ENCODE measurements around the gene BLCAP.
"Not testable (repeated sequence)": the region's sequence is repeated elsewhere in the genome, so short reads cannot be mapped to it uniquely, and the experiment has no call there.

The BLCAP gene

DNA sequence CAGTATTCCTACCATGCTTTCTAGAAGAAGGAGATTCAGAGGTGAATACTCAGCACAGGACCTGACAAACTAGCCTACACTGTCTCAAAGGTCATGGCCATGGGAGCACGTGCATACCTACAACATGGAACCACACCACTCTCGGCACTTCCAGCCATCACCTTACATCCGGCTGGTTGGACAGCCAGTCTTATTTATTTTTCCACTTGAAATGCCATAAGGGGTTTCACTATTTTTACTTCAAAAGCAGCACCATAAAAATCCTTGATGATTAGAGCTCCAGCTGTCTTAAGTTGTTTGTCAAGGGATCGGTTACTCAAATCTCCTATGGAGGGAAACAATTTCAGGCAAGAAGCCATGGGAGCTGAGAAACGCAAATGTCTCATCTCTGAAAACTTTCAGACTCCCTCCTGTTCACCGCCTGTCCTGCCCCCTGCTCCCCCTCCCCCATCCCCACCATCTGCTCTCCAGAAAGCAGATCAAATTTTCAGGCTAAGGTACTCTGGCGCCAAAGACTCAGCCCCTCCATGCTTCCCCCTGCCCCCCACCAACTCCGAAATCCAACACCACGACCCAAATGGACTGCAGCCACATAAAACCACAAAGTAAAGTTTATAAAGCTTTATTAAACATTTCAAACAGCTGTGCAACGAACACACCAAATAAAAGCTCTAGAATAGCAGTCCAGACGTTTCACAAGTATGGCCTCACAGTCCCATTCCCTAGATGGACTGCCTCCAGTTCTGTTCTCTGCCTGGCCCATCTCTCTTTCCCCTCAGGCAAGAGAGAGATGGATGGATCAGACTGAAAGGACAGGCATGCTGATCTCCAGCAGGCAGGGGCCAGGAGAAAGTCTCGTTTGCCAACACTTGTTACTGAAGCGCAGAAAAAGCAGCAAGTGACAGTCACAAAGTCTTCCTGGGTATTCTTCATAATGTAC lies 10.6 kb downstream of the BLCAP start:
- DNase-seq (ENCODE audit: low read depth in 2 of 3, low spot score in 2 of 3) = no peak

DNA sequence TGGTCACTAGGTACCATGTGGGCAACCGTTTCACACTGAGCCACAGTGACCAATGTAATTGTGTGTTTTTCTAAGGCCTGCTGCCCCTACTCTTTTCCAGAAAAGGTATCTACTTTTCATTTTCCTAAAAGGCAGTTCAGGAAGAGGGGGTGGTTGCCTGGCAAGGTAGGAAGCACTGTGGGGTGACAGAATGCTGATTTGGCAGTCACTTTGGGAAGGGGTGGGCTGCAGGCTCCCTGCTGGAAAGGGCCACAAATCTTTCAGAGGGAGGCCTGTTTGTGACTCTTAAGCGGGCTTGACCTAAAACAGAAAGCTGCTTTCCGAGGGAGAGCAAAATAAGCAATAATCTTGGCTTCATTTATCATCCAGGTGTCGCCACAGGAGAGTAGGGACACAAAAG lies 11.8 kb downstream of the BLCAP start:
- no peak for DNase-seq (ENCODE audit: low read depth in 2 of 3, low spot score in 2 of 3)

DNA sequence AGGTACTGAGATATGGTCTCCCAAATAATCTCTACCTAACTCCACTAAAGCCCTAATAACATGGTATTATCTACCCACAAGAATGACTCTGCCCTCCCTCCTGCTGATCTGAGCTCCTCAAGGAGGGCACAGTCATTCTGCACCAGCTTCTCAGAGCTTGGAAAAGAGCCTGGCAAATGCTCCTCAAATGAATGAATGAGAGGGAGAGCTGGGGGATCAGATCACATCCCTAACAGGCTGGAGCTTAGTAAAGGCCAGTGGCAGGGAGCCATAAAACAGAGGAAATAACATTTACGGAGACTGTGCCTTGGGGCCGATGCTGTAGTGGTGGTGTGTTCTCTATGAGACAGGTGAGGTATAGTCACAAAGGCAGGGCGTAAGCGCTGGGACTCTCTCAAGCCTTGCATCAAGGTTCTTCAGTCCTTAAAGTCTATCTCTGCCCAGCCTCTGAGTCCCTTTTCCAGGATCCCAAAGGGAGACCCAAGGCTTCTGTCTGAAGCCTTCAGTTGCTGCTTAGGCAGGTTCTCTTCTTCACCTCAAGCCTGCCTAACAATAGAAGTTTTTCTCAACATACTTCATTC lies 13.8 kb downstream of the BLCAP start:
- no peak for DNase-seq (ENCODE audit: low read depth in 2 of 3, low spot score in 2 of 3)

DNA sequence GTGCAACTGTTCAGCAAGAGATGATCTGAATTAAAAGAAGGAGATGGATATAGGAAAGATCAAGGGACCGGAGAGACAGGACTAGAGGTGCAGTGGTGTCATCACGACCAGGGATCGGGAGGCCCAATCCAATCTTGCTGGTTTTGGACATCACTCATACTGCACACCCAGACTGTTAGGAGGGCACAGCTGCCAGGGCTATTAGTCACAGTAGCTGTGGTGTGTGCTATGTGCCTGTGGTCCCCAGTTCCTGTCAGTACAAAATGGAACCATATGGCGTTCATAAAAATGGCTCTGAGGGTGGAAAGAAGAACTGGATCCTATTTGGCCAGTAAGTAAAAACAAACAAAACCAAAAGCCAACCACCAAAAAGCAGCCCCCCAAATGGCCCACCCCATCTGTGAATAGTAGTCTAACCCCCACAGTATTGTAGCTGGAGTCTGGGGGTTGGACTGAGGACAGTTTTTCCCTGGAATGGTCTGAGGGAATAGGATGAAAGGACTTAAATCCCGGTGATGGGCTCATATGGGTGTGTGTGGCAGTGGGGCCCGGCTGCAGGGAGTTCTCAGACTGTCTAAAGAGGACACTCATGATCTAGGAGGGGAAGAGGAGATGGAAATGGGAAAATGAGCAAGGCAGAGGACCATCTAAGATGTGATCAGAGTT lies 15.9 kb downstream of the BLCAP start:
- DNase-seq (ENCODE audit: low read depth in 2 of 3, low spot score in 2 of 3) = no peak

DNA sequence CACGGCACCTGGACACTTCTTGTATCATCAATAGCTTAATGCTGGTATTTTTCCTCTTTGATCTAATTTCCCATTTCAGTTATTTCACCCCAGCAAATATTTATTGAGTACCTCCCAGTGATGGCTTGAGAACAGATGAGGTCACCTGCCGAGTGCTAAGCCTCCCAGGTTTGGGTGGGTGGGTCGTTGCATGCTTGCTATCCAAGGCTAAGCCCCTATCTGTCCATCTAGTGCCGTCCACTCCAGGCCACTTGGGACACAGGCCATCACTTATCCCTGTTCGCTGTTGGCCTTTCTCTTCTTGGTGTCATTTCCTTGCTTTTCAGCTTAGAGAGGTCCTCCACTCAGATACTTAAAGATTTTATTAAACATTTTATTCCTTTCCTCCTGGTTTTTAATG lies 17.4 kb downstream of the BLCAP start:
- DNase-seq (ENCODE audit: low read depth in 2 of 3, low spot score in 2 of 3) = no peak

DNA sequence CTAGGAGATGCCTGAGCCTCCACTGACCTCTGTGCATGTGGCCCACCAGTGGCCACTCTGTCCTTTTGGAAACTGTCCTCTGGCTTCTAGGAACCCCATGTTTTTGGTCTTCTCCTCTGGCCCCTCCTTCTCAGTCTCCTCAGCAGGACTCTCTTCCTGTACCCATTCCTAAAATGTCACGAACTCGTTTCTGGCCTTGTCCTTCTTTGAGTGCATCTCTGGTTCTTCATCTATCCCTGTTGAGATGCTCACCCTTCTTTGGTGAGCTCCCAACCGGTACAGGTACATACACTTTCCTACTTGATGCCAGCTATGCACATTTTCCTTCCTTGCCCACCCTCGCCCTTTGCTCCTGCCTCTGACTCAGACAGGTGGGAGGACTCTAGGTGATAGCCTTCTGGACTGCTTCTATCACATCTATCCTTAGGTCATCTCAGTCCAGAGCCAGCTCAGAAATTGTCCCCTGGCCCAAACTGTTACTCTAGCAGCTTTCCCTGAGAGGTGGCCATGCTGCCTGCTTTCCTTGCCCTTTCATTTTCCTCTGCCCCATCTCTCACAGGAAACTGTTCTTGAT lies 21.4 kb downstream of the BLCAP start:
- DNase-seq (ENCODE audit: low read depth in 2 of 3, low spot score in 2 of 3) = no peak

DNA sequence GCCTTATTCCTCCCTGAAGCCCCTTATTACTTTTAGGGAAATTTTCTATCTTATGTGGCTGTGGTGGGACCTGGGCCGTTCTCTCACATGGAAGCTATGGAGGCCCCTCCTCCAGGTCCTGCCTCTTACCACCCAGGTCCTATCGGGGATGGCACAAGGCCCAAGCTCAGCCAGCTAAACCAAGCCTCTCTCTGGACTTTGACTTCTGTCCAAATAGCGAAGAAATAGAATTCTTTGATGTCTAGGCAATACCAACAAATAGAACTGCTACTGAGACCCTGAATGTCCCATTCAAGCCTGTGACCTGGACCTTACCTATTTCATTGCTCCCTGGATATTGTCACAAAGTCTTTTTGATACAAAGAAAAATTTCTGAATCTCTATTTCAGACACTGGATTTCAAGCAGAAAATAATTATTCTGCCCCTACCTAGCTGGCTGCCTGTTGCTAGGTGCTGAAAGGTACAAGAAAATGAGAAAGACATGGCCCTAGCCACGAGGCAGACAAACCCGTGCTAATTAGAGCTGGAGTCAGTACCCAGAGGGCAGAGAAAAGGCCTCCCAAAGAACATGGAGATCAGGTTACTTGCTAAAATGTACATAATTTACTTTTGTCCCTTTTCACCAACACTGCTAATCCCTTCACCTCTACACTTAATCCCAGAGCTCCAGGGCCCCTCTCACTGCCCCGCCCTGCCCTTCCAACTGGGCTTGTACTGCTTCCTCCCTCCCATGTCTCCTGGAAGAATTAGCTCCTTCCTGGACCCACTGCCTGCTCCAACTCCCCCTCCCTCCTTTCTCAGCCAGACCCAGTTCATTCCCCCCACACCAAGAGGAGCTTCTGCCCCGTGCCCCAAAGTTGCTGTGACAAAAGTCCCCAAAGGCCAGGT lies 22.2 kb downstream of the BLCAP start:
- DNase-seq (ENCODE audit: low read depth in 2 of 3, low spot score in 2 of 3) = no peak

DNA sequence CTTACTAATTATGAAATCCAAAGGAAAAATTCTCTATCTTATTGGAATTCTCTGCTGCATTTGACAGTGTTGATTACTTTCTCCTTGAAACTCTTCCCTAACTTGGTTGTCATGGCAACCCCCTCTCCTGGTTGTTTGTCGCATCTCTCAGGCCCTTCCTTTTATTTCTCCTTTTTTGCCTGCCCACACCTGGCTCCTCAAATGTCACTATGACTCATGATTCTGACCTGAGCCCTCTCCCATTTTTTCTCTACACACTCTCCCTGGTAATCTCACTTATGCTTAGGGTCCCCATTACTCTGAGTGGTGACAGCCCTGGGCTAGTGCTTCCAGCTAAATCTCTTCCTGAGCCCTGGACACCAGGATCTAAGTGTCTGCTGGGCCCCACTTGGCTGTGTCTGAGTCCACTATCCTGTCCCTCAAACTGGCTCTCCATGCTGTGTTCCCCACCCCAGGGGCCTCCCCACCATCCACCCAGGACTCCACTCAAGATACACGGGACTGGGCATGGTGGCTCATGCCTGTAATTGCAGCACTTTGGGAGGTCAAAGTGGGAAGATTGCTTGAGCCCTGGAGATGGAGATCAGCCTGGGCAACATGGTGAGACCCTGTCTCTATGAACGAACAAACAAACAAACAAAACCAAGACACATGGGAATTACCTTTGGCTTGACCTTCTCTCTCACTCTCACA lies 23.1 kb downstream of the BLCAP start:
- no peak for DNase-seq (ENCODE audit: low read depth in 2 of 3, low spot score in 2 of 3)

DNA sequence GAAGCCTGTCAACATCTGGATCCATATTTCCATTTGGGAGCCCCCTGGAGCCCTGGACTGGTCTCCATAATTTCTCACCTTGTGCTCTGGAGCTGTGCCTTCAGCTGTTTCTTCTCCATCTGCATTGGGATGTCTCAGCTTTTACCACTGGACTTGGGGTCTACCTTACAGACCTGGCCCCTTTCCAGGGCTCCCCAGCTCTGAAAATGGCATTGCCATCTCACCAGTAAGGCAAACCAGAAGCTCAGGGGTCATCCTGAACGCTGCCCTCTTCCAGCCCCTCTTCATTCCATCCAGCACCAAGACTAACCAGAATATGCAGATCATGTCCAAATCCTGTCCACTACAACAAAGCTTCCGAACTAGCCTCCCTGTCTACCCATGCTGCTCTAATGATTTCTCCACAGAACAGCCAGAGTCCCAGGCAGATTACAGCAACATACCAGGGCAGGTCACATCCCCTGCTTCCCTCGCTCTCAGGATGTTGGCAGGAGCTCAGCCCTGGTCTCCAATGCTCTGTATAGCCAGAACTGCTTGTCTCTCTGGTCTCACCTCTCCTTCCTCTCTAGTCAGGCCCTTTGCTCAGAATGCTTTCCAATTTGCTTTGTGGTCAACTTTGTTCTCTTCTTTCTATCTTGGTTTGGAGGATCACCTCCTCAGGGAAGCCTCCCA lies 24.3 kb downstream of the BLCAP start:
- no peak for DNase-seq (ENCODE audit: low read depth in 2 of 3, low spot score in 2 of 3)

DNA sequence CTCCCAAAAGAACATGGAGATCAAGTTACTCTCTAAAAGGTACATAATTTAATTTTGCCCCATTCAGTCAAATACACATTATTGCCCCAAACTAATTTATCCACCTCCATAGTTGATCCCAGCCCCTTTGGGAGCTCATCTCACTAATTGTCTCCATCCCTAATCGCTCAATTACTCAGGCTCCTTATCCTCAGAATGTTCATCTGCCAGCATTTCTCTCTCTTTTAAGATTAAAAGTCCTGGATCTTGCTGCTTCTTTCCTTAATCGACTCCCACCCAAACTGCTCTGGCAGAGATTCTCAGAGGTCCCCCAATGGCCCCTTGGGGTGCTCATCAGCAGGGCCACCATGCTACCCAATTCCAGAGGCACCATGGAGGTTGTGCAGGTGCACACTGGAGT lies 25.0 kb downstream of the BLCAP start:
- DNase-seq (ENCODE audit: low read depth in 2 of 3, low spot score in 2 of 3) = no peak

DNA sequence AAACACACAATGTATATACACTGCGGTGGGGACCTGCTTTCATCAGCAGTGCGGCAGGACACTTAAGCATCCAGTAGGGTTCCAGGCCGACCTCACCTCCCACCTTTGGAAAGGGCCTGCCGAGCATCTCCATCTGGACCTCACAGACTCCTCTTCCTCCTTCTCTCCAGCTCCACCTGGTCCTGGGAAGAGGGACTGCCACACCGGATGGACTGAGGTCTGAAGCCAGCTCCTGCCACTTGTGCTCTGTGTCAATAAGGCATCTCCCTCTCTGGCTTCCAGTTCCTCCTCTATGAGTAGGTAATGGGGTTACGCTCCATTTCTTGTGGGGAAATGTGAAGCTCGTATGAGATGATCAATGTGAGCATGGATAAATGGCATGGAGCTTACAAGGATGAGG lies 25.7 kb downstream of the BLCAP start:
- DNase-seq (ENCODE audit: low read depth in 2 of 3, low spot score in 2 of 3) = no peak

DNA sequence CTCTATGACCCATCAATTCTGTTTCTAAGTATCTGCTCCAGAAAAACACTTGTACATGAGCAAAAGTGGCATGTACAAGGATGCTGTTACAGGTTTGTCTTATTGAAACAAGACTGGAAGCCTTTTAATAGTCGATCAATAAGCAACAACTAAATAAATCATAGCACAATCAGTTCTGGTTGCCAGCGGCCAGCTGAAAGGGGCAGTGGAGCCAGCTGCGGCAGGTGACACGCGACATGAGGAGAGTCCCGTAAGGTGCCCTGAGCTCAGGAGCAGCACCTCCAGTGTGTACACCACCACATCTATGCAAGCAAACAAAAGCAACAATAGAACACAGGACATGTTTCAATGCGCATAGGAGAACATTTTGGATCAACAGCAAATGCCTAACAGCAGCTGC lies 27.4 kb downstream of the BLCAP start:
- DNase-seq (ENCODE audit: low read depth in 2 of 3, low spot score in 2 of 3) = no peak

DNA sequence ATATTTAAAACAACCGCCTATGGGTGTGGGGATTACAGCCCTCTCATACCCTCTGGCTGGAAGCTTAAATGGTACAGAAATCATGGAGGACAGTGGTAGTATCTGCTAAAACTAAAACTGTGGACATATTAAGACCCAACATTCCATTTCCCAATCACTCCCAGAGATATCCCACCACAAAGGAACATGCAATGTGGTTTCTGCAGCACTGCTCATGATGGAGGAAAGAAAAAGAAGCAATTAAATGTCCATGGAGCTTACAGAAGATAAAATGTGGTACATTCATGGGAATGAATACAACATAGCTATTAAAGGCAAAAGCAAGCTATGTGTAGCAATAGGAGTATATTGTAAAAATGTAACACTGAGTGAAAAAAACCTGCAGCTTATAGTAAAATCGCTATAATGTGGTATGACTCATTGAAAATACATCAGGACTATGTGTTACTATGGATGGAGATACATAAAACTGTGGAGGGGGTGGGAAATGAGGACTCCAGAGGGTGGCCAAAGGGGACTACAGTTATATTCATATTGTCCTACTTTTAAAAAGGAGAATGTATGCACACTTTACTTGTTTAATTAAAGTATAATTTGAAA lies 29.5 kb downstream of the BLCAP start:
- DNase-seq (ENCODE audit: low read depth in 2 of 3, low spot score in 2 of 3) = no peak

DNA sequence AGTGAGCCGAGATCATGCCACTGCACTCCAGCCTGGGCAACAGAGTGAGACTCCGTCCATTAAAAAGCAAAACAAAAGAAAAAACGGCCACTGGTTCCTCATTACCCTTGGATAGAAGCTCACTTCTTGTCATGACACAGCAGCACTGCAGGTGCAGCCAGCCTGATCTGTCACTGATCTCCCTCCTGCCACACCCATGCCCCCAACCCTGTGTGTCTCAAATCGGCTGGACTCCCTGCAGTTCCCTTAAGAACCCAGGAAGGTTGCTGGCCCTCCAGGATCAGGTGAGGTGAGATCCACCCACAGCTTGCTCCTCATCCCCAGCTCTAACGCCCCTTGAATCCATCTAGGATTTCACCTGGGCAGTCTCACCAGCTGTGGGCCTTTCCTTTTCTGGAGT lies 32.9 kb downstream of the BLCAP start:
- DNase-seq (ENCODE audit: low read depth in 2 of 3, low spot score in 2 of 3) = no peak

DNA sequence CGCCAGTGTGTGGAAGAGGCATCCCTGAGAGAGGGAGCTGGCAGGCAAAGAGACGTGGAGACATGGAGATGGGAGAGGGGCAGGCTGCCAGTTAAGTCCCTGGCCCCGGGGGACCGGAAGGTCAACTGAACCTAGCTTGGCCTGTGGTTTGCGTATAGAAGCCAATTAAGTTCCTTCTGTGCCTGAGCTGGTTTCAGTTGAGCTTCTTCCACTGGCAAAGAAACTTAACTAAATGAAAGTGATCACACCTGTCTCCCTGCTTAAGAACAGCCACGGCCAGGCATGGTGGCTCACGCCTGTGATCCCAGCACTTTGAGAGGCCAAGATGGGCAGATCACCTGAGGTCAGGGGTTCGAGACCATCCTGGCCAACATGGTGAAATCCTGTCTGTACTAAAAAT lies 33.4 kb downstream of the BLCAP start:
- no peak for DNase-seq (ENCODE audit: low read depth in 2 of 3, low spot score in 2 of 3)

DNA sequence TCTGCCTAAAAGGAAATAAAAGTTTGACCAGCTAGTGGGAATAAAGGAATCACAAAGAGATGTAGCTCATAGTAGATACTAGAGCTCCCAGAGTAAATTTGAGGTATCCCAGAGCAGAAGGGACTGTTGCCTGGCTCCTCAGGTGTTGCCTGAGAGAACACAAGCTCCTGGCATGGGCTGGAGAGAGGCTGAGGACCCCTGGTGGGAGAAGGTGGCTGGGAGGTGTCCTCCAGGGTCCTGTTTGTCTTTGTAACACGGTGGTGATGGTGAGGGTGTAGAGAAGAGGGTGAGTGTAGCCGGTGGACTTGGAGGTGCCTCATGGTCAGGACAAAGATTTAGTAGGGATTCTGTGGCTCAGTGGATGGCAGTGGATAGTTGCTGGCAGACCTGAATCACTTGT lies 34.7 kb downstream of the BLCAP start:
- no peak for DNase-seq (ENCODE audit: low read depth in 2 of 3, low spot score in 2 of 3)

DNA sequence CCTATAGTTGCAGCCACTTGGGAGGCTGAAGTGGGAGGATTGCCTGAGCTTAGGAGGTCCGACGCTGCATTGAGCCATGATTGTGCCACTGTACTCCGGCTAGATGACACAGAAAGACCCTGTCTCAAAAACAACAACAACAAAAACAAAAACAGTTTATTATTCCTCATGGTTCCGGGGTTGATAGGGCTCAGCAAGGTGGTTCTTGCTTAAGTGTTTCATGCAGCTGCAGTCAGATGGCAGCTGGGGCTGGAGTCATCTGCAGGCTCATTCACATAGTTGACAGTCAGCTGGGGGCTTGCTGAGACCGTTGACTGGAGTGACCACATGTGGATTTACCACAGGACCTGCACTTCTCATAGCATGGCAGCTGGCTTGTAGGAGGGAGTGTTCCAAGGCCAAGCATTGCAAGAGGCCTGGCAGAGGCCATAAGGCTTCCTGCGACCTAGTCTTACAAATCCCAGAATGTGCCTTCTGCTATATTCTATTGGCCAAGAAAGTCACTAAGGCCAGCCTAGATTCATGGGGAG lies 35.5 kb downstream of the BLCAP start:
- no peak for DNase-seq (ENCODE audit: low read depth in 2 of 3, low spot score in 2 of 3)

DNA sequence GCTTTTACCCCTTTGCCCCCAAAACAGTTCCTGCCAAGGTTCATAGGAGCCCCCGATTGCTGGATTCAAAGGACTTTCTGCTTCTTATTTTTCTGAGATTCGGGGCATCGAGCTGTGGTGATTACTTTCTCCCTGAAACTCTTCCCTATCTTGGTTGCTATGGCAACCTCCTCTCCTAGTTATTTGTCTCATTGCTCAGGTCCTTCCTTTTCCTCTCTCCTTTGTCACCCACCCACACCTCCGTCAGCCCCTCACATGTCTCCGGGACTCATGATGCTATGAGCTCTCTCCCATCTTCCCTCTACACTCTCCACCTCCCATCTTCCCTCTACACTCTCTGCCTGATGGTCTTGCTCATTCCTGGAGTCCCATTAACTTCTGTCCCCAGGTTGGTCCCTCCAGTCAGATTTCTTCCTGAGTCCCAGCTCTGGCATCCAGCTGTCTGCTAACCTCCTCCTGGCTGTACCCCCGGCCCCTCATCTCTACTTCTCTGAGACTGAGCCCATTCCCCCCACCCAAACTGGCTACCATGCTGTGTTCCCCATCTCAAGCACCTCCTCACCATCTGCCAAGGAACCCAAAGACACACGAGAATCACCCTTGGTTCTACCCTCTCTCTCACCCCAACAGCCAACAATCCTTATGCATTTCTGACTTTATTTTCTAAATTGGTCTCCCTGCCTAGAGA lies 36.9 kb downstream of the BLCAP start:
- DNase-seq (ENCODE audit: low read depth in 2 of 3, low spot score in 2 of 3) = no peak

DNA sequence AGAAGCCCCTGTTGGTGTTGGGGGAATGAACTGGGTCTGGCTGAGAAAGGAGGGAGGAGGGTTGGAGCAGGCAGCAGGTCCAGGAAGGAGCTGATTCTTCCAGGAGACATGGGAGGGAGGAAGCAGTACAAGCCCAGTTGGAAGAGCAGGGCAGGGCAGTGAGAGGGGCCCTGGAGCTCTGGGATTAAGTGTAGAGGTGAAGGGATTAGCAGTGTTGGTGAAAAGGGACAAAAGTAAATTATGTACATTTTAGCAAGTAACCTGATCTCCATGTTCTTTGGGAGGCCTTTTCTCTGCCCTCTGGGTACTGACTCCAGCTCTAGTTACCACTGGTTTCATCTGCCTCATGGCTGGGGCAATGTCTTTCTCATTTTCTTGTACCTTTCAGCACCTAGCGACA lies 41.5 kb downstream of the BLCAP start:
- not testable (repeated sequence) for DNase-seq (ENCODE audit: low read depth in 2 of 3, low spot score in 2 of 3)
